Embryonic facial prominence (tissue), 1 donor: Measurements from ENCODE around the gene SLC26A11.
"Not testable (repeated sequence)": the region's sequence is repeated elsewhere in the genome, so short reads cannot be mapped to it uniquely, and the experiment has no call there.

Experiments
- DNase-seq: peaks from one replicate; pipeline ENCODE4 v3.0.0-alpha.2; 2016; ENCODE audit errors: extremely low spot score

The SLC26A11 gene

DNA sequence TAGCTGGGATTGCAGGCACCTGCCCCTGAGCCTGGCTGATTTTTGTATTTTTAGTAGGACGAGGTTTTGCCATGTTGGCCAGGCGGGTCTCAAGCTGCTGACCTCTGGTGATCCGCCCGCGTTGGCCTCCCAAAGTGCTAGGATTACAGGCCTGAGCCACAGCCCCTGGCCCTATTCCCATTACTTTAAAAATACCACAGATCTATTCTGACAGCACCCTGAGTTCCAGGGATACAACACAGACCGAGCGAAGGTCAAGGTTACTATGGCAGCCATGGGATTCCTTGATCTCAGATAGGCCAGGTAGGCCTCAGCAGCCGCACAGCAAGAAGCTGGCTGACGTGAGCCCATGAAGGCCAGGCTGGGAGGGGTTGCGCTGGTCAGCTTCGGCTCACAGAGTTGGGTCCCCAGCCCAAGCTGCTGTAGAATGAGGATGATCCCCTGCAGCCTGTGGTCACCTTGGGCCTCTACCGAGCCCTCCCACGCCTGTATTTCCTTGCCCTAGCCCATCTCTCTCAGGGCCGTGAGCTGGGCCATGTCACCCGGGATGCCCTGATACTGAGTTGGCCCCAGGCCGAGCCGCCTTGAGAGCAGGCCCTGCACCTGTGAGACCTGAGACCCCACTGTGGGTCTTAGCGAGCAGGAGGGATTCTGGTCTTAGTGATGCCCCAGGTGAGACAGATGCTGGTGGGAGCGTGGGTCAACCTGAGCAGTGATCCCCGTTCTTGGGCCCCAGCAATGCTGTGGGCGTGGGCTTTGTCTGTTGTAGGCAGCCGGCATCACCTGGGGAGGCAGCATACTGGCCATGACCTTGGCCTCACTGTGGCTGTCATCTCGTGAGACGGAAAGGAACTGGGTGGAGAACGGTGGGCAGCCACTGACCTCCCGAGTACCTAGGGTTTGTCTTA lies 23.6 kb downstream of the SLC26A11 start:
- DNase-seq: no peak

DNA sequence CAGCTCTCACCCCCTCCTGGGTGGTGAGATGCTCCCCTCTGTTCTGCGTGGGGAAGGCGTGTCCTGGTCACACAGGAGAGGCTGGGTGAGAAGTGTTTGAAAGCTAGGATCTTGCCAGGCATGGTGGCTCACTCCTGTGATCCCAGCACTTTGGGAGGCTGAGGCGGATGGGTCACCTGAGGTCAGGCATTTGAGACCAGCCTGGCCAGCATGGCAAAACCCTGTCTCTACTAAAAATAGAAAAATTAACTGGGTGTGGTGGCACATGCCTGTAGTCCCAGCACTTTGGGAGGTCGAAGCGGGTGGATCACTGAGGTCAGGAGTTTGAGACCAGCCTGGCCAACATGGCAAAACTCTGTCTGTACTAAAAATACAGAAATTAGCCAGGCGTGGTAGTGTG lies 24.2 kb downstream of the SLC26A11 start:
- not testable (repeated sequence) for DNase-seq

DNA sequence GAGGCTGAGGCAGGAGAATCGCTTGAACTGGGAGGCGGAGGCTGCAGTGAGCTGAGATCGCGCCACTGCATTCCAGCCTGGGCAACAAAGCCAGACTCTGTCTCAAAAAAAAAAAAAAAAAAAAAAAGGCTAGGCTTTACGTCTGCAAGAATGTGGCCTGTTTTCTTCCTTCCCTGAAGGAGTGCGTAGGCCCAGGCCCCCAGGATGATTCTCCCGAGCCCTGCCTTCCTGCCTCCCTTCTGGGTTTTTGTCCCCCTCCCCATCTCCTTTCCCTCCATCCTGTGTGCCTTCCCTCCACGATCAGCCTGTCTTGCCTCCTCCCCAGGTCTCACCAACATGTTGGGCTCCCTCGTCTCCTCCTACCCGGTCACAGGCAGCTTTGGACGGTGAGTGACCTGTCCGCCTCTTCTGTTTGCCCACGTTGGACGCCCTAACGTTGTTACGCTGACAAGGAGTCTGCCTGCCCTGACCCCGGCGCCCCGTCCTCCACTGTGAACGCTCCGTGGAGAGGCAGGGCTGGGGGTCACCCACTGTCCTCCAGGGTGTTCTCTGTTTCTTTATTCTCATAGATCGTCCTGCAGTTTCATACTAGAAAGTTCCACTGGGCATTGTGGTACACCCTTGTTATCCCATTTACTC lies 24.8 kb downstream of the SLC26A11 start:
- DNase-seq: no peak

GRCh38 chr17:80245566-80246265 lies 25.5 kb downstream of the SLC26A11 start:
- DNase-seq: no peak

DNA sequence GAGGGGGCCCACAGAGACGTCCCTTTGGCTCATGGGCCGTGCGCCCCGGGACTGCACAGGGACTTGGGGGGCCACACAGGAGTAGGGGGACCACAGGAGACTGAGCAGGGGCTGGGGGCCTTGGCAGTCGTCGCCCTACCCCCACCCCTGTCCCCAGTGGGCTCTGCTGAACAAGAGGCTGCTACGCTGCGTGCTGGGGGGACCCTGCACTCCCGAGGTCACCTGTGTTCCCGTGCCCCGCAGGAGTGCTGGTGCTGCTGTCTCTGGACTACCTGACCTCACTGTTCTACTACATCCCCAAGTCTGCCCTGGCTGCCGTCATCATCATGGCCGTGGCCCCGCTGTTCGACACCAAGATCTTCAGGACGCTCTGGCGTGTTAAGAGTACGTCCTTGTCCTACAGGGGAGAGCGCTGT lies 26.0 kb downstream of the SLC26A11 start:
- no peak for DNase-seq

DNA sequence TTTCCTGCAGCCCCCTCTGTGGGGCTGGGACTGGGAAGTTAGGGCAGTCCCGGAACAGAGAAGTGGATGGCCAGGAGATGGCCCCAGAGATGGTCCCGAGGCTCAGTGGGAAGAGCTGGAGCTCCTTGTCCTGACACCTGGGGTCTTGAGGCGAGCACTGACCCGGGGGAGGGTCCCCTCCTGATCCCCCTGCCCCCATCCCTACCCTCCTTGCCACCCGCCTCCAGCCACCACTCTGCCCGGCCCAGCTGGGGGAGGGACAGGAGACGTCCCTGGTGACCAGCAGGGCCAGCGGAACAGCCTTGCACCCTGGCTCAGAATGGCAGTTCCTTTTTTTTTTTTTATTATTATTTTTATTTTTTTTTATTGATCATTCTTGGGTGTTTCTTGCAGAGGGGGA lies 26.5 kb downstream of the SLC26A11 start:
- DNase-seq: no peak

DNA sequence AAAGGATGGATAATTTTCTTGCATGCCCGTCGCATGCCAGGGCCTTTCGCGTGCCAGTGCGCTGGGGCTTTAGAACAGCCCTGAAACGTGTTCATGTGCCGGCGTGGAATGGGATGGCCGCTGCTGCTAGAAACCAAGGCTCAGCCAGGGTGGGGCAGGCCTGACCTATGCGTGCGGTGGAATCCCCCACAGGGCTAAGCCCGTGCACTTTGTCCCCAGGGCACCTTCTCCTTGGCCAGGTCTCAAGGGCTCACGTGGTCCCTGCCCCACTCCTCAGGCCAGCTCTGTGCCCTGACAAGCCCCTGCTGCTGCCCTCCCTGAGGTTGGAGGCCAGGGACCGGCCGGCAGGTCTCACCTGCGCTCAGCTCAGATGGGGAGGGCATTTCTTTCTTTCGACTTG lies 27.3 kb downstream of the SLC26A11 start:
- DNase-seq: no peak

- DNase-seq: no peak
Measured at GRCh38 chr17:80248001-80248893, 28.0 kb downstream of the SLC26A11 start.

GRCh38 chr17:80248894-80249710 lies 28.9 kb downstream of the SLC26A11 start:
- no peak for DNase-seq

- DNase-seq: no peak
Measured at GRCh38 chr17:80251966-80252365, 31.7 kb downstream of the SLC26A11 start.

- DNase-seq: peak; percentile 21
Measured at GRCh38 chr17:80252871-80253270, 32.6 kb downstream of the SLC26A11 start.

DNA sequence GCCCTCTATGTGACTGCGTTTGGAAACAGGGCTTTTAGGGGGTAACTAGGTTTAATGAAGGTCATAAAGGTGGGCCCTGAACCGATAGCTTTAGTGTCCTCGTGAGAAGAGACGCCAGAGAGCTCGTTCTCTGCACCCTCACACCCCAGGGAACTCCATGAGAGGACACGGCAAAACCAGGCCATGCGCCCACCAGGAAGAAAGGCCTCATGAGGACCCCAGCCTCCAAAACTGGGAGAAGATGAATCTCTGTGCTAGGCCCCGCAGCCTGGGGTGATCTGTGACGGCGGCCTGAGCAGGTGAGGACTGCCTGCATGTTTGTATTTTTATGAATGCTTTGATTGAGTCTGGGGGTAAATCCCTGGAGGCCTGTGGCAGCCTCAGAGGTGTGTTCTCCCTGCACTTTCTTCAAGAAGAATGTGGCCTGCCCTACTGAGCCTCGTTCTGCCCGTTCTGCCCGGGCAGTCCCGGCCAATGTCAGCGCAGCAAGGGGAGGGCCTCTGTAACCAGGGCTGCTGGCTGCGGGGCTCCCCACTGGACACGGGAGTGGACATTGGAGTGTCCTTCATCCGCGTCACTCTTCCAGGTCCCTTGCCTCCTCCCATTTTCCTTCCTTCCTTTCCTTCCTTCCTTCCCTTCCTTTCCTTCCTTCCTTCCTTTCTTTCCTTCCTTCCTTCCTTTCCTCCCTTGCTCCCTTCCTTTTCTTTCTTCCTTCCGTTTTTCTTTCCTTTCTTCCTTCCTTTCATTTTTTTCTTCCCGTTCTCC lies 33.6 kb downstream of the SLC26A11 start:
- DNase-seq: no peak

- DNase-seq: no peak
Measured at GRCh38 chr17:80254396-80255251, 34.4 kb downstream of the SLC26A11 start.

DNA sequence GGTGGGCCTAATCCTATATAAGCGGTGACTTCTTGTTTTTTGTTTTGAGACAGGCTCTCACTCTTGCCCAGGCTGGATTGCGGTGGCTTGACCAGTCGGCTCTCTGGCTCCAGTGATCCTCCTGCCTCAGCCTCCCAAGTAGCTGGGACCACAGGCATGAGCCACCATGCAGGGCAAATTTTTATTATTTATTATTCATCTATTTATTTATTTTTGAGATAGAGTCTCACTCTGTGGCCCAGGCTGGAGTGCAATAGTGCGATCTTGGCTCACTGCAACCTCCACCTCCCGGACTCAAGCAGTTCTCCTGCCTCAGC lies 35.8 kb downstream of the SLC26A11 start:
- DNase-seq: no peak

- DNase-seq: no peak
Measured at GRCh38 chr17:80257716-80258213, 37.5 kb downstream of the SLC26A11 start.

GRCh38 chr17:80258296-80258695 lies 38.1 kb downstream of the SLC26A11 start:
- not testable (repeated sequence) for DNase-seq

- no peak for DNase-seq
Measured at GRCh38 chr17:80259457-80260068, 39.3 kb downstream of the SLC26A11 start.

DNA sequence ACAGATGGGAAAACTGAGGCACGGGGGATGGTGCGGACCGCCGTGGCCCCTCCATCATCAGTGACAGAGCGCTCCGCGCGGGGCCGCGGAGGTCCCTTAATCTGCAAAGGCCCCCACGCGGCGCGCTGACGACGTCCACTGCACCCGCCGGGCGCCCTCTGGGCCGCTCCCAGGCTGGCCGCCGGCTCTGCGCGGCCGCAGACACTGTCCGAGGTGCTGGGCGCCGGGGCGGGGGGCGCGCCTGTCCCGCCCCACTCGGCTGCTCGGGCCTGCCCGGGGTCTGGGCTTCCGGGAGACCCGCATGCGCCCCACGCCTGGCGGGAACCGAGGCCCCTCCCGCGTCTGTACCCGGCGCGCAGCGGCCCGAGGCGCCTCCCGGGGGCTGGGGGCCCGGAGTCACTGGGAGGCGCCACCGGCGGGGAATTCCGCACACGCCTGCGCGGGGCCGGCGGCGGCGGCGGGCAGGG lies 39.9 kb downstream of the SLC26A11 start:
- DNase-seq: no peak
